Endothelial cell of umbilical vein (primary cell): ENCODE results near the gene BTN1A1. TPM values are rescaled to one million over a fixed set of nuclear protein-coding genes. Genes with fewer than 3 reads are reported as not detected.

Source experiments
- BruUV-seq: library from RNA; stranded (reverse); fragments of 400-500 nt; replicated peaks from 2 replicates; lab custom pipeline; 2021; lab: Mats Ljungman, UMichigan
- CTCF ChIA-PET: fragments of 300-600, 350-600 bp; sonication (Branson Sonifier 250); formaldehyde crosslinking; loops from one replicate; lab custom pipeline; 2021; ENCODE audit warnings: antibody characterized with exemption, inconsistent platforms; lab: Charles Lee
- POLR2A ChIA-PET: fragments of 300-600, 350-600 bp; sonication (Branson Sonifier 250); formaldehyde crosslinking; loops from one replicate; lab custom pipeline; 2021; ENCODE audit warnings: antibody characterized with exemption, inconsistent platforms; lab: Charles Lee
- DNase-seq: peaks from one replicate; pipeline ENCODE4 v3.0.0-alpha.2; 2011; ENCODE audit warnings: low read depth, low spot score
- FAIRE-seq: peaks from 2 replicates; lab custom pipeline; 2011; peaks lifted over from hg19 to GRCh38; lab: Jason Lieb, UNC
- H2AFZ ChIP-seq: 2 replicates; pipeline ENCODE4 v1.6.0; 2012; ENCODE audit warnings: low read depth, low read length, control low read depth, inconsistent platforms
- H3K27ac ChIP-seq: 2 replicates; pipeline ENCODE4 v1.5.1; 2011; ENCODE audit warnings: low read depth, mild to moderate bottlenecking, control low read depth, low read length, moderate library complexity; ENCODE audit not compliant: insufficient read depth
- H3K27me3 ChIP-seq, 2 experiments: 2 replicates each; pipeline versions ENCODE4 v1.6.0 to v1.6.1; 2011; ENCODE audit warnings: low read length in 2 of 2, mixed read lengths in 1 of 2; ENCODE audit not compliant: control insufficient read depth in 2 of 2, insufficient read depth in 2 of 2
- H3K36me3 ChIP-seq, 2 experiments: 2 replicates in 1 of 2; 3 replicates in 1 of 2; pipeline ENCODE4 v1.5.1; 2011; ENCODE audit warnings: low read length in 2 of 2, mild to moderate bottlenecking in 1 of 2, moderate library complexity in 1 of 2; ENCODE audit not compliant: control insufficient read depth in 2 of 2, insufficient read depth in 2 of 2; ENCODE audit errors: extremely low read depth in 1 of 2
- H3K4me1 ChIP-seq: 3 replicates; pipeline ENCODE4 v1.5.1; 2011; ENCODE audit warnings: mild to moderate bottlenecking, low read length; ENCODE audit not compliant: control insufficient read depth, insufficient read depth; ENCODE audit errors: extremely low read depth
- H3K4me2 ChIP-seq: 2 replicates; pipeline ENCODE4 v1.6.1; 2011; ENCODE audit warnings: low read length, control low read depth, mixed read lengths; ENCODE audit not compliant: insufficient read depth
- H3K4me3 ChIP-seq, 3 experiments: fragments of 200-600 bp in 1 of 3; sonication (generic), shearing (Covaris generic) in 1 of 3; replicated peaks in 1 of 3; 2 replicates each; pipeline ENCODE4 v1.5.1; 2011 to 2016; ENCODE audit warnings: control low read depth in 3 of 3, low read length in 3 of 3, mild to moderate bottlenecking in 2 of 3, inconsistent platforms in 1 of 3, low read depth in 1 of 3, moderate library complexity in 1 of 3; ENCODE audit not compliant: insufficient read depth in 1 of 3
- H3K79me2 ChIP-seq: 2 replicates; pipeline ENCODE4 v1.6.0; 2012; ENCODE audit warnings: low read length, inconsistent platforms; ENCODE audit not compliant: control insufficient read depth, insufficient read depth
- H3K9ac ChIP-seq: replicated peaks from 2 replicates; pipeline ENCODE3; 2011; ENCODE audit warnings: low read length, control low read depth; ENCODE audit not compliant: insufficient read depth; ENCODE audit errors: extremely low read depth
- H3K9me1 ChIP-seq: replicated peaks from 3 replicates; pipeline ENCODE4 v1.6.0; 2011; ENCODE audit warnings: mild to moderate bottlenecking, low read length; ENCODE audit not compliant: control insufficient read depth, insufficient read depth; ENCODE audit errors: extremely low read depth
- H3K9me3 ChIP-seq: replicated peaks from 2 replicates; pipeline ENCODE4 v1.5.1; 2012; ENCODE audit warnings: low read length, inconsistent platforms; ENCODE audit not compliant: control insufficient read depth, insufficient read depth
- H4K20me1 ChIP-seq: replicated peaks from 2 replicates; pipeline ENCODE3; 2011; ENCODE audit warnings: mild to moderate bottlenecking, low read length; ENCODE audit not compliant: control insufficient read depth, insufficient read depth; ENCODE audit errors: extremely low read depth
- CTCF ChIP-seq, 2 donors: IDR thresholded peaks; 1 replicate in 1 of 2; 2 replicates in 1 of 2; pipeline ENCODE4 v1.5.1; 2011; ENCODE audit warnings: low read length in 2 of 2, mild to moderate bottlenecking in 2 of 2, moderate library complexity in 2 of 2, control low read depth in 1 of 2, inconsistent platforms in 1 of 2, low read depth in 1 of 2; ENCODE audit not compliant: insufficient read depth in 1 of 2; ENCODE audit errors: extremely low read depth in 1 of 2
- EZH2 ChIP-seq: IDR thresholded peaks from 2 replicates; pipeline ENCODE4 v1.6.1; 2012; ENCODE audit warnings: borderline replicate concordance, low read depth, mild to moderate bottlenecking, moderate library complexity, low read length, inconsistent platforms; ENCODE audit not compliant: severe bottlenecking
- FOS ChIP-seq: IDR thresholded peaks from 2 replicates; pipeline ENCODE4 v1.6.1; 2011; ENCODE audit warnings: mild to moderate bottlenecking, low read length, moderate library complexity, borderline replicate concordance; ENCODE audit not compliant: insufficient read depth
- GATA2 ChIP-seq: IDR thresholded peaks from 2 replicates; pipeline ENCODE4 v1.7.0; 2011; ENCODE audit warnings: low read depth, mild to moderate bottlenecking, moderate library complexity, mixed read lengths, low read length; ENCODE audit not compliant: insufficient read length, insufficient read depth
- JUN ChIP-seq: IDR thresholded peaks from 2 replicates; pipeline ENCODE4 v1.6.1; 2011; ENCODE audit warnings: borderline replicate concordance, low read depth; ENCODE audit not compliant: insufficient read length, insufficient read depth
- MAX ChIP-seq: IDR thresholded peaks from 2 replicates; pipeline ENCODE4 v1.6.1; 2011; ENCODE audit not compliant: insufficient read depth, insufficient read length
- MYC ChIP-seq: IDR thresholded peaks from one replicate; pipeline ENCODE4 v1.6.1; 2011; ENCODE audit warnings: mild to moderate bottlenecking, low read depth, low read length
- POLR2A ChIP-seq: IDR thresholded peaks from 2 replicates; pipeline ENCODE4 v1.6.1; 2012; ENCODE audit warnings: low read depth, mild to moderate bottlenecking, control low read depth, low read length
- POLR2AphosphoS5 ChIP-seq: IDR thresholded peaks from 2 replicates; pipeline ENCODE4 v1.6.1; 2012; ENCODE audit warnings: low read depth, mild to moderate bottlenecking, control low read depth, low read length, moderate library complexity; ENCODE audit not compliant: insufficient read depth
- dilution Hi-C: fragments of 300-500 bp; cut with MboI; formaldehyde crosslinking; loops from one replicate; pipeline ENCODE4 v1.15.0; 2019; ENCODE audit warnings: low sequenced_read_pairs; ENCODE audit not compliant: extremely low pct_ligation_motif_present
- intact Hi-C: fragments of 100-400 bp; cut with micrococcal nuclease; formaldehyde crosslinking; loops from one replicate; pipeline ENCODE4 v1.10.0; 2022
- polyA plus RNA-seq, 4 experiments: library from polyadenylated mRNA; depleted of rRNA in 3 of 4; stranded (reverse) in 3 of 4; unstranded in 1 of 4; fragments of >200 nt; gene quantifications; 2 replicates each; pipeline versions ENCODE4 v1.2.1 to v1.2.3, GENCODE V29; 2011 to 2012; ENCODE audit warnings: missing spikeins in 1 of 4
- total RNA-seq: library from RNA; stranded (reverse); gene quantifications from 2 replicates; pipeline ENCODE4 v1.2.3, GENCODE V29; 2021

Gene BTN1A1
- total and polyA plus RNA-seq, 2 donors (not counting 3 experiments of a cell fraction or from before 2014, with no cell fraction given), result not detected

- no peak for FAIRE-seq
- dilution Hi-C loops (no loop called here), intact Hi-C loops (no loop called here)
- ChIA-PET CTCF (interaction anchor here (1.5 kb wide), 1 partner anchor 143 kb away, joined by 6 read pairs; no protein-coding TSS in a partner anchor), POLR2A (no interaction called here)
- no peak overlapping the region for H2AFZ ChIP-seq
- no peaks in the 10 kb centered on the region for H3K9me1 ChIP-seq
- no peak for DNase-seq
- no TSS peak for BruUV-seq
- no peaks in the 10 kb centered on the region for H3K9me3 ChIP-seq
- H3K36me3 ChIP-seq, result no peaks in the 10 kb centered on the region
- TF ChIP-seq EZH2 (no peak), MYC (no peak), JUN (no peak), FOS (no peak), POLR2AphosphoS5 (no peak), POLR2A (no peak), MAX (no peak), GATA2 (no peak), CTCF (IDR thresholded peaks at IDR 0.05; ENCODE audit: extremely low read depth in 1 of 2, insufficient read depth in 1 of 2, low read depth in 1 of 2, low read length in 2 of 2) (no peak)
- H3K27me3 ChIP-seq, result peaks cover 3 to 22% of the 10 kb centered on the region in 2 experiments
- no peaks in the 10 kb centered on the region for H3K79me2 ChIP-seq
- H3K4me3 ChIP-seq, result no peak overlapping the region
- H3K9ac ChIP-seq, result no peak overlapping the region
- H4K20me1 ChIP-seq, result no peaks in the 10 kb centered on the region
- H3K4me1 ChIP-seq, result no peaks in the 10 kb centered on the region
- H3K27ac ChIP-seq, result no peak overlapping the region
- H3K4me2 ChIP-seq, result no peak overlapping the region
Measured at GRCh38 chr6:26484161-26484560, 15.9 kb upstream of the BTN1A1 start.
